ENCODE measurements around the gene RBM47.

- TF ChIP-seq CTCF (IDR thresholded peaks at IDR 0.05) (no peak), EZH2 (IDR thresholded peaks at IDR 0.05; ENCODE audit: borderline replicate concordance, insufficient read depth, low read depth, low read length, poor library complexity, severe bottlenecking) (no peak)
These were observed 71.9 kb downstream of the RBM47 start for GRCh38 chr4:40557736-40558135.

Measured in B cell (primary cell).